ENCODE measurements around the gene ABCA5.
A peak's percentile ranks its signal among the peaks of the same experiment; 100 is the strongest.

The ABCA5 gene, protein sequence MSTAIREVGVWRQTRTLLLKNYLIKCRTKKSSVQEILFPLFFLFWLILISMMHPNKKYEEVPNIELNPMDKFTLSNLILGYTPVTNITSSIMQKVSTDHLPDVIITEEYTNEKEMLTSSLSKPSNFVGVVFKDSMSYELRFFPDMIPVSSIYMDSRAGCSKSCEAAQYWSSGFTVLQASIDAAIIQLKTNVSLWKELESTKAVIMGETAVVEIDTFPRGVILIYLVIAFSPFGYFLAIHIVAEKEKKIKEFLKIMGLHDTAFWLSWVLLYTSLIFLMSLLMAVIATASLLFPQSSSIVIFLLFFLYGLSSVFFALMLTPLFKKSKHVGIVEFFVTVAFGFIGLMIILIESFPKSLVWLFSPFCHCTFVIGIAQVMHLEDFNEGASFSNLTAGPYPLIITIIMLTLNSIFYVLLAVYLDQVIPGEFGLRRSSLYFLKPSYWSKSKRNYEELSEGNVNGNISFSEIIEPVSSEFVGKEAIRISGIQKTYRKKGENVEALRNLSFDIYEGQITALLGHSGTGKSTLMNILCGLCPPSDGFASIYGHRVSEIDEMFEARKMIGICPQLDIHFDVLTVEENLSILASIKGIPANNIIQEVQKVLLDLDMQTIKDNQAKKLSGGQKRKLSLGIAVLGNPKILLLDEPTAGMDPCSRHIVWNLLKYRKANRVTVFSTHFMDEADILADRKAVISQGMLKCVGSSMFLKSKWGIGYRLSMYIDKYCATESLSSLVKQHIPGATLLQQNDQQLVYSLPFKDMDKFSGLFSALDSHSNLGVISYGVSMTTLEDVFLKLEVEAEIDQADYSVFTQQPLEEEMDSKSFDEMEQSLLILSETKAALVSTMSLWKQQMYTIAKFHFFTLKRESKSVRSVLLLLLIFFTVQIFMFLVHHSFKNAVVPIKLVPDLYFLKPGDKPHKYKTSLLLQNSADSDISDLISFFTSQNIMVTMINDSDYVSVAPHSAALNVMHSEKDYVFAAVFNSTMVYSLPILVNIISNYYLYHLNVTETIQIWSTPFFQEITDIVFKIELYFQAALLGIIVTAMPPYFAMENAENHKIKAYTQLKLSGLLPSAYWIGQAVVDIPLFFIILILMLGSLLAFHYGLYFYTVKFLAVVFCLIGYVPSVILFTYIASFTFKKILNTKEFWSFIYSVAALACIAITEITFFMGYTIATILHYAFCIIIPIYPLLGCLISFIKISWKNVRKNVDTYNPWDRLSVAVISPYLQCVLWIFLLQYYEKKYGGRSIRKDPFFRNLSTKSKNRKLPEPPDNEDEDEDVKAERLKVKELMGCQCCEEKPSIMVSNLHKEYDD (N-terminal part only)

DNA sequence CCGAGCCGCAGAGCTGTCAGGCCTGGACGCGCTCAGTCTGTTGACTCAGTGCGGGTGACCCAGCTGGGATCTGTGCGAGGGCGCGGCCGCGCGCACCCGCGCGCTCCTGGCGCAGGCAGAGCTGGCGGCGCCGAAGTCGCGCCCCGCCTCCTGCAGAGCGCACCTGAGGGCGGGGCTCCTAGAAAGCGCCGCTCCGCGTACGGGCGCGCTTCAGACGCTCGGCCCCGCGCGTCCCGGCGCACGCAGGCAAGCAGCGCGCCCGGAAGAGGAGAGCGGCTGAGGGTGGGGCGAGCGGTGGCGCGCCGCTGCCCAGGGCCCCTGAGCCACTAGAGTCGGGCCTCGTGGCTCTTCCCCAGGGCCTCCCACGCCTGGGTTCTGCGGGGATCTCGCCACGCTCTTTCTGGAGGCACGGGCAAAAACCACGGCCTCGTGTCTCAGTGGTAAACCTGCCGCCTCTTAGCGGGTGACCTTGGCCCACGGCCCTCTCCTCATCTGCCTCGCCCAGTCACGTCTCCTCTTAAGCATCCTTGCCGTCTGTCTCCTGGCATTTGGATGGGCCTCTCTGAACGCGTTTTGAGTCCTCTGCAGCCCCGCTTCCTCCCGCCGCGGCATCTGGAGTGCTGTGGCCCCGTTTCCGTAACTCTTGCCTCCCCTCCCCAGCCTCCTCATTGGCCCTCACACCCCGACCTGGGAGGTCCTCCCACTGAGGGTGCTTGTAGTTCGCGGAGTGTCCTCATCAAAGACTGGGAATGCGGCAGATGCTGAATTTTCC is at the start of gene ABCA5:
ABCA5 (minus strand) TSS at position 74 of the 772 bp plus-strand sequence. CDS start 12,718 bp downstream, outside the sequence.
- DNase-seq = peak; percentile 86

DNA sequence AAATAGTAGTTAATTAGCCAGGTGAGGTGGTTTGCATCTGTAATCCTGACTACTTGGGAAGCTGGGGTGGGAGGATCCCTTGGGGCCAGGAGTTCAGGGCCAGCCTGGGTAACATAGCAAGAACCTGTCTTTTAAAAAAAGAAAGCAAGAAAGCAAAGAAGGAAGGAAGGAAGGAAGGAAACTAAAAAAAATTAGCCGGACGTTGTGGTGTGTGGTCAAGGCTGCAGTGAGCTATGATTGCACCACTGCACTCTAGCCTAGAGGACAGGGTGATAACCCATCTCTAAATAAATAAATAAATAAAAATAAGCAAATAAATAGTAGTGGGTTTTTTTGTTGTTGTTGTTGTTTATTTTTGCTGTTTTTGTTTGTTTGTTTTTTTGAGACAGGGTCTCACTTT is 48.3 kb upstream of the ABCA5 start:
- DNase-seq = no peak

DNA sequence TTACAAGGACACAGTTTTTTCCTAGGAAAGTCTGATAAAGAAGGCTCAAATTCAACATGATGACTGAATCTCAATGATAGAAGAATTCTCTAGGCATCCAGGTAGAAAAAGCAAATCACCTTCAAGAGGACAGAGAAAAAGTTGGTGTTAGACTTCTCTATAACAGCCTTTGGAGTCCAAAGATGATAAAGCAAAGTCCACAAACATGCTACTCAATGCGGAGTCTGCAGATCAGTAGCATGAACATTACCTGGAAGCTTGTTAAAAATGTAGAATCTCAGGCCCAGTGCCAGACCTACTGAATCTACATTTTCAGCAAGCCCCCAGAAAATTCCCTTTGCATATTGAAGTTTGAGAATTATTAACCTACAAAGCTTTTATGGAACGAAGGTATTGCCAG is 46.1 kb upstream of the ABCA5 start:
- DNase-seq = no peak

GRCh38 chr17:69367298-69367697 is 40.4 kb upstream of the ABCA5 start:
- no peak for DNase-seq

DNA sequence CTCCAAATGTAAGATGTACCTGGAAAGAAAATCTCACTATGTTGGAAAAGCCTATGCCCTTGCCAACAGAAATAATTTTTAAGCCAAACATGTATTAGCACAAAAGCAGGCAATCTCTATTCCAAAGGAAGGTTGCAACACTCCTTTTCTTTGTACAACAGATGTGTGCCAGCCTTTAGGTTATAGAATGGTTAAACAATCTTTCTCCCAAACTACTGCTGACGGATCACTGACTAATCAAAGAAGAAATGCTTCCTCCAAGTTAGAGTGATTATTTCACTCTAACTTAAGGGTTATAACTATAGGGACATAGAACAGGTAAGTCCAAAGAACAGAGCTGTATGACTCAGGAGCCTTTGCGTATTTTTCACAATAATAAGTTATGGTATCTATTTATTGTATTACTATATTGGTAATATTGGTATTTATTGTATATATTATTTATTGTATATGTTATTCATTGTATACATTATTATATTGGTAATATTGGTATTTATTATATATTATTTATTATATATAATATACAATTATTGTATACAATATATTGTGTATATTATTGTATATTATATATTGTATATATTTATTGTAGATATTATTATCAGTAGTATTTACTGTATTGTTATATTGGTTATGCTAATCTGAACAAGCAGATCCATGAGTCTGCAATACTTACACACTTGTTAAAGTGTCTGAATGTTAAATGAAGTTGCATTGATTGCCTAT is 36.7 kb upstream of the ABCA5 start:
- no peak for DNase-seq

DNA sequence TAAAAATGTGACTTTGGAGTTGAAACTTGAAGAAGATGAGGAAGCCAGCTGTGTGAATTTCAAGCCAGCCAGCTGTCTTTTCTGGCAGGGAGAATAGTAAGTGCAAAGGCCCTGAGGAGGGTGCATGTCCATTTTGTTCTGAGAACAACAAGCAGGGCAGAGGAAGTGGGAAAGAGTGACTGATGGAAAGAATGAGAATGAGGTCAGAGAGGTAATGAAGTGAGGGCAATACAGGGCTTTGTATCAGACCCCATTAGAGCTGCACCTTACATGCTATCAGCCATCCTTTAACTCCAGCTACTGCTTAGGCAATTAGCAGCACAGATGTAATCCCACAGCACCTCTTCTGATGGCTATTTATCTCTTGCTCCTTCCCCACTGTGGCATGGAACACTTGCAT is 34.2 kb upstream of the ABCA5 start:
- no peak for DNase-seq

DNA sequence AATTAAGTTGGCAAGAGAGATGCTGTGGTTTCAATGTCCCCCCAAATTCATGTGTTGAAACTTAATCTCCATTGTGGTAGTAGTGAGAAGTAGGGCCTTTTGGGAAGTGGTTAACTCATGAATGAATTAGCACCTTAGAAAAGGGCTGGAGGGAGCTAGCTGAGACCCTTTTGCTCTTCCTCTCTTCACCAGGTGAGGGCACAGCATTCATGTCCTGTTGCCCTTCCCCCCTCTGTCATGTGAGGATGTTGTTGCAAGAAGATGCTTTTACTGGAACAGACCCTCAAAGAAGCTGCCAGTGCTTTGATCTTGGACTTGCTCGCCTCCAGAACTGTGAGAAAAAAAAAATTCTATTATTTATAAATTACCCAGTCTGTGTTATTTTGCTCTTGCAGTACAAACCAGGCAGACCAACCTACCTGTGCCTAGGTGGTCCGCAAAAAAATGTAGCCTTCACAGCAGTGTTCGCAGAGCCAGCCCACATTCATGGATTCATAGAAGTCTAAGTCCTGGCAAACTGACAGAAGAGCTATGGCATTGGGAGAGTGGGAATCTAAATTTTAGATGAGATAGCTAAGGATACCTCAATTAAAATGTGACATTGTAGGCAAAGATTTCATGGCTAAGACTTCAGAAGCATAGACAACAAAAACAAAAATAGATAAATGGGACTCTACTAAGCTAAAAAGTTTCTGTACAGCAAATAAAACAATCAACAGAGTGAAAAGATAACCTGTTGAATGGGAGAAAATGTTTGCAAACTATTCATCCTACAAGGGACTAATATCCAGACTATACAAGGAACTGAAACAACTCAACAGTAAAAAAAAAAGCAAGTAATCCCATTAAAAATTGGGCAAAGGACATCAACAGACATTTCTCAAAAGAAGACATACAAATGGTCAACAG is 32.0 kb upstream of the ABCA5 start:
- DNase-seq = no peak

- no peak for DNase-seq
Measured at GRCh38 chr17:69357701-69358100, 30.8 kb upstream of the ABCA5 start.

- DNase-seq = no peak
Measured at GRCh38 chr17:69356625-69357024, 29.7 kb upstream of the ABCA5 start.

DNA sequence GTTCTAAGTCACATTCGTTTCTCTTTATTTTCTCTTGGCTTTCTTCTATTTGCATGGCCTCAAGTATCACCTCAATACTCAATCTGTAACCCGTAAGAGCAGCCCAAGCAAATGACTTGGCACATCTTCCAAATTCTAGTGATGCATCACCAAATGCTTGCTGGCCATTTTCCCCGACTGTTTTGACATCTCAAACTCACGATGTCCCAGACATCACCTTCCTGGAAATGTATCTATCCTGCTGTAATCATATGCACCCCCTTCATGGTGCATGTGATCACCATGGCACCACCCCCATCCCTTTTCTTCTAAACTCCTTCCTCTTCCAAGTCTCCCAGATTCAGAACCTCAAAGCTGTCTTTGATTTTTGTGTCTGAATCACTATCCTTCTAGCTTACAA is 24.0 kb upstream of the ABCA5 start:
- DNase-seq = no peak

- no peak for DNase-seq
Measured at GRCh38 chr17:69348429-69348828, 21.5 kb upstream of the ABCA5 start.

DNA sequence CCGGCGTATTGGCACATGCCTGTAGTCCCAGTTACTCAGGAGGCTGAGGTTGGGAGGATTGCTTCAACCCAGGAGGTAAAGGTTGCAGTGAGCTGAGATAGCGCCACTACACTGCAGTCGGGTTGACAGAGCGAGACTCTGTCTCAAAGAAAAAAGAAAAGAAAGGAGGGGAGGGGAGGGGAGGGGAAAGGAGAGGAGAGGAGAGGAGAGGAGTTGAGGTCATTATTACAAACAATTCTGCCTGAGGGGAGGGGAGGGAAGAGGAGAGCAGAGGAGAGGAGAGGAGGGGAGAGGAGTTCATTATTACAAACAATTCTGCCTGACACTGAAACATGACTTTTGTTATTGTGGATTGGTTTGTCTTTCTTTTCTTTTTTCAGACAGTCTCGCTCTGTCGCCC is 19.8 kb upstream of the ABCA5 start:
- DNase-seq = no peak

- DNase-seq = no peak
Measured at GRCh38 chr17:69344939-69345338, 18.0 kb upstream of the ABCA5 start.

DNA sequence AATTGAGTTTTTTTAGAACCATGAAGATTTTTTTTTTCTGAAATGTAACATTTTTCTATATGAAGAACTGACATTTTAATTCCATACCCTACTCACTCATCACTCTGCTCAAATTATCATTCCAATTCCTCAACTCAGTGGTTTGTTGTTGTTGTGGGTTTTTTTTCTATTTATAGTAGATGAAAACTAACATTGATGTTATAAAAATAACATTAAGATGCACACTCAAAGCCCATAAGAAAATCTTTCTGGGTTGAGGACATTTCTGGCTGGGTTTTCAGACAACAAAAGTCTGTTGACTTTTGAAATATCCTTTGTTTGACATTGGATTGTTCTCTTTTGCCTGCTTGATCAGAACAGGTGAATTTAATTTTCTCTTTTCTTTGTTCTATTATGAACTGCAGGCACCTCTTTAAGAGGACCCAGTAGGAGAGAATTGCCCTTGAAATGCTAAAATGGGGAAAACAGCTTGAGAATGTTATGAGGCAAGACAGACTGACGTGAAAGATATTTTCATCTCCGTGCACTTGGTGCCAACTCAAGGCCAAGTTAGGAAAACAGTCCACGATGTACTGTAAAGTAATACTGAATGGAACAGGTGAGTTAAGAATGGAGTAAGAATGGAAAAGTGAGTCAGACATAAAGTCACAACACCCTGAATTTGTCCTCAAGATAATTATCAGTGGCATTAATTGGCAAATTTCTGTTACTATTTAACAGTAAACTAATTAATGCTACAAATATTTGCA is 16.1 kb upstream of the ABCA5 start:
- no peak for DNase-seq

GRCh38 chr17:69339937-69340336 is 13.0 kb upstream of the ABCA5 start:
- DNase-seq = no peak

DNA sequence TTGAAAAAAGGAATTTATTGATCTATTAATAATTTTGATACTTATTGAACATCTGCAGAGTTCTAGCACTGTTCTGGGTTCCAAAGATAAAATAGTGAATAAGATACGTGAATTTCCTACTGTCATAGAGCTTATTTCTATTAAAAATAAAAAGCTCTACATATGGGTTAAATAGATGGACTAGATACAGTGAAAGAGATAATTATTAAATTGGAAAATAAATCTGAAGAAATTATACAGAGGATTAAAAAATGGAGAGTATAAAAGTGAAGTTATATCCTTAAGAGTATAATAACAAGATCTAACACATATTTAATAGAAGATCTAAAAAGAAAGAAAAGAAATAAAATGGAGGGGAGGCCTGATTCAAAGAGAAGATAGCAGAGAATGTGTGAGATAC is 10.1 kb upstream of the ABCA5 start:
- DNase-seq = no peak

DNA sequence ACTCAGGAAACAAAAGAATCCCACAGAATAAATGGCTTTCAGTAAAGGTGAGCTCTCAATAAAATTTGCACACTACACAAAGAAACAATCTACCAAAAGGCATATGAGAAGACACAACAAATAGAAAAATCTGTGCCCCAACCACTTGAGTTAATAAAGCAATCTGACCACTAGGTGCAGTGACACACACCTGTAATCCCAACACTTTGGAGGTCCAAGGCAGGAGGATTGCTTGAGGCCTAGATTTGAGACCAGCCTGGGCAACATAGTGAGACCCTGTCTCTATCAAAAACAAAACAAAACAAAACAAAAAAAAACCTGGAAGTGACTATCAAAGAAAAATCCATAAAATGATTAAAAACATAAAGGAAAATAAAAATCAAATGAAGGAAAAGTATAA is 9.6 kb upstream of the ABCA5 start:
- DNase-seq = no peak

GRCh38 chr17:69335058-69335457 is 8.1 kb upstream of the ABCA5 start:
- no peak for DNase-seq

- no peak for DNase-seq
Measured at GRCh38 chr17:69333561-69333960, 6.6 kb upstream of the ABCA5 start.

DNA sequence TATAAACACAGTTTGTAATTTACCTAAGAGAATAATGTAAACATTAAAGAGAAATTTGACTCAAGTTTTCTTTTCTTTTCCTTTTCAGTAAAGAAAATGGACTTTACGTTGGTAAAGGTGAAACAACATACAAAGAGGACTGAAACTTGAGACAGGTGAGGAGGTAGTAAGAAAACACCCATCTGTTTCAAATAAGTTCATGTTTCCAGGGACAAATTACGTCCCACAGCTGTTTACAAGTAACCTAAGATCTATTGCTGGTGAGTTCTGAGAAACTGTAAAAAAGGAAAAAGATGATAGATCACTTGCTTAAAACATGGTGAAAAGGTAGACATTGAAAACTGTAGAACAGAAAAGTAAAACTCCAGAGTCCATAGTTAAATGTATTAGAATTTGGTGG is 4.8 kb upstream of the ABCA5 start:
- DNase-seq = no peak

Measured in left hindlimb (tissue), 1 donor.